Stromal cell of bone marrow (primary cell): ENCODE results near the gene GALNT9.
"Not testable (repeated sequence)": the region's sequence is repeated elsewhere in the genome, so short reads cannot be mapped to it uniquely, and the experiment has no call there.

ENCODE experiments used
- DNase-seq: peaks from one replicate; pipeline ENCODE4 v3.0.0-alpha.2; 2012; ENCODE audit warnings: low read depth

Gene GALNT9

GRCh38 chr12:132358241-132359225, 29.1 kb upstream of the GALNT9 start:
- not testable (repeated sequence) for DNase-seq

DNA sequence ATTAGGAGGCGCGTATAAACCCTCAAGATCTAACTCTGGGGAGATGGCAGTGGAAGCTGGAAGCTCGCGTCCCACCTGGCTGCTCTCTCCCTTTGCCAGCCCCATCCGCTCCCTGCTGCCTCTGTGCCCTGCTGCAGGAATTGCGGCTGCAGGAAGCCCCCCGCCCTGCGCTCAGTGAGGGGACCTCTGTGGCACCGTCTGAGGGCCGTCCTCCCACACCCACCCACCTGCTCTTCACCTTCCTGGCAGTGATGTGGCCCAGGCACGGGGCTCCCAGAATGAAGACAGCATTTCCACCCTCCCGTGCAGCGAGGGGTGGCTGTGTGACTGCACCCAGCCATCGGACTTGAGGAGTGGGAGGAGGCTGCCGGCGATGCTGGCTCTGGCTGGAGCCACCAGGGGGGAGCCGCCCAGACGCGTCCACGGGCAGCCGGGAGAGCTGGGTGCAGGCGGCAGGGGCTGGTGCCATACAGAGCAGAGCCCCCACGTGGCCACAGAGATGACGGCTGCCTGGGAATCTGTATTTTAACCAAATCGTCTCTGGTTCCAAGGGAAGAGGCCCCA, 28.3 kb upstream of the GALNT9 start:
- DNase-seq: no peak

GRCh38 chr12:132356691-132357622, 27.6 kb upstream of the GALNT9 start:
- no peak for DNase-seq

GRCh38 chr12:132355742-132356681, 26.6 kb upstream of the GALNT9 start:
- DNase-seq: no peak

GRCh38 chr12:132354982-132355680, 25.7 kb upstream of the GALNT9 start:
- no peak for DNase-seq

DNA sequence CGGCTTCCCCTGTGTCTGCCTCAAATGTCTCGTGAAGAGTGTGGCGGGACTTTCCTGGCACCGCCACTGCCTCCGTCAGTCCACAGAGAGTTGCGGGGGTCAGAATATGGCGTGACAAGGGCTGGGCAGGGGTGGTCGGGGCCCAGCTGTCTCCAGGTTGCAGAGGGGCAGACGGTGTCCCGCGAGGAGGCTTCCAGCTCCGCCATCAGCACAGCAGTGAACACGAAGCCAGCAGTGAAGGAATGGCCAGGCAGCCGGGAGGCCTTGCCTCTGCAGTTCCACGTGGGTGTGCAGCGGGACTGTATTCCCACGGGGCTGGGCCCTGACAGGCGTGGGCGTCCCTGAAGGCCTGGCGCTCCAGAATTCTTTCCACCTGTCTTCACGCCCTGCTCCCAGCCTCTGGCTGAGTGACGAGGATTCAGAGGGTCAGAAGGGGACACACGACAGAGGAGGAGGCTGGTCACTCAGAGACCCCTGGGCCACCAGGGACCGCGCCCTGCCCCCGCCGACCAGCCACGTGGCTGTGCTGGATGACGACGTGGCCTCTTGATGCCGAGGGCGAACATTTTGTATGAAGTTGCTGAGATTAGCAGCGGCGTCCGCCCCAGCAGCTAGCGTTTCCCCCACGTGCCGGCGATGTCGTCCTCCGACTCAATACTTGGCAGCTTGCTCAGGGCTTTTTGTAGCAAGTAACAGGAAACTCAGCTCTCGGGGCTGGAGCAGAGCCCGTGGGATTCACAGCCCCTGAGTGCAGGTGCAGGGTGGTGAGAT, 25.0 kb upstream of the GALNT9 start:
- no peak for DNase-seq

DNA sequence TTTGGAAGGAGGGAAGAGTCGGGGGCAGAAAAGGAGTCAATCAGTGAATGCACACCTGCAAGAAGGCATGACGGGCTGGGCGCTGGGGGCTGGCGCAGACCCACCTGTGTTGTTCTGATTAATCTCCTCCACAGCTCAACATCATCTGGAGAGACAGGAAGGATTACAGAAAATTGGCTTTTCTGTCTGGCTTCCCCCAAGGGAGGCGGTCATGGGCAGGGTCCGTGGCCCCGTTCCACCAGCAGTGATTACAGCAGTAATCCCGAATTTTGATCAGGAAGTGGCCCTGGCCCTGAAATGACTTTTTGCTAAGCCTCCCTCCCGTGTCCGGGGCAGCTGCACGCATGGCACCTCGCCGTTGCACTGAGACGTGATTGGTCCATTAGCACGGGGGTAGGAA, 24.4 kb upstream of the GALNT9 start:
- no peak for DNase-seq

DNA sequence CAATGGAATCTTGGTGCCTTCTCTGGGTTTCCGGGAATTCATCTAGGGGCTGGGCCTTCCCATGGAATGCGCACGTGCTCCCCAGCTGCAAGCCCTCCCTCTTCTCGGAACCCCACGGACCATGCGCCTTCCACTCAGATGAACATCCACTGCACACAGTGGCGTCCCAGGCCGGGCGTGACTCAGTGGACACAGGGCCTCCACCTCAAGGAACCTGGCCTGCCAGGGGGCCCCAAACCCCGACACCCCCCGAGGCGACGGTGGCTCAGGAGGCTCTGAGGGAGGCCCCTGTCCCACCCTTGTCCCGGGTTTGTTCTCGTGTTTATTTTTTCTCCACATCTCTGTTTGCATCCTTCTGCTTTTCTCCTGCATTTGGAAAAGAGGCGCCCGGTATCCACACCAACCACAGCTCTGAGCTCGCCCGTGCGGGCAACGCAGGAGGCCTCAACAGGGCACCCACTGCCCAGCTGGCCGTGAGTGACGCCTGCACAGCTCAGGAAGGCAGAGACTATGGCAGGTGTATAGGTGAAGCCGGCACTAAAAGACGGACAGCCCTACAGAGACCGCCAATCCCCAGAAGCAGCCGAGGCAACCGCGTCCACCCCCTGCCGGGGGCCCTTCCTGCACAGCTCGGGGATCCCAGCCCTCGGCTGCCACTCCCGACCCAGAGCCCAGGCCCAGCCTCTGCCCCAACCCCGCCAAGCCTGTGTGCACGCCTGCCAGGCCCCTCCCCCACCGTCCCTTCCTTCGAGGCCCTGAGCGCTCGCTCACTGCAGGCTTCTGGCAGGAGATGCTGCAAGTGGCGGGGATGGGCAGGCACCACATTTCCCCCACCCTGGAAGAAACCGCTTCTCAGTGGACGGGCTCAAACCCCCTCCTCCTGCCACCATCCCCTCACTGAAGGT, 23.8 kb upstream of the GALNT9 start:
- DNase-seq: no peak

- no peak for DNase-seq
Observed at GRCh38 chr12:132351751-132352495, 22.5 kb upstream of the GALNT9 start.

- DNase-seq: no peak
Observed at GRCh38 chr12:132349501-132350131, 20.2 kb upstream of the GALNT9 start.

DNA sequence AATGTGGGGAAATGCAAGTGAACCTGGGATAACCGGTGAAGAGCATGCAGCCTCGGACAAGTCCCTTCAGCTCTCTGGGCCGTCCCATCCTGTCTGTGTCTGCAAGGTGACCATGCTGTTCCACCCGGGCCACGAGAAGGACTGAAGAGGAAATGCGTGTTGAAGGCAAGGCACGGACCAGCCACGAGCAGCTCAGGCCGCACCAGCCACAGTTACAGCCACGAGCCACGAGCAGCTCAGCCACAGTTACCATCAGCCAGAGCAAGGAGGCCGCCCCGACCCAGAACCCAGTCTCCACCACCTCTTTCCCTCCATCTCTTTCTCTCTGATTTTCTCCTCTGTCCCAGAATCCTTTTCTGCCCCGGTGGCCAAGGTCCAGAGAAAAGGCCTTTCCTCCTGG, 18.8 kb upstream of the GALNT9 start:
- DNase-seq: no peak

DNA sequence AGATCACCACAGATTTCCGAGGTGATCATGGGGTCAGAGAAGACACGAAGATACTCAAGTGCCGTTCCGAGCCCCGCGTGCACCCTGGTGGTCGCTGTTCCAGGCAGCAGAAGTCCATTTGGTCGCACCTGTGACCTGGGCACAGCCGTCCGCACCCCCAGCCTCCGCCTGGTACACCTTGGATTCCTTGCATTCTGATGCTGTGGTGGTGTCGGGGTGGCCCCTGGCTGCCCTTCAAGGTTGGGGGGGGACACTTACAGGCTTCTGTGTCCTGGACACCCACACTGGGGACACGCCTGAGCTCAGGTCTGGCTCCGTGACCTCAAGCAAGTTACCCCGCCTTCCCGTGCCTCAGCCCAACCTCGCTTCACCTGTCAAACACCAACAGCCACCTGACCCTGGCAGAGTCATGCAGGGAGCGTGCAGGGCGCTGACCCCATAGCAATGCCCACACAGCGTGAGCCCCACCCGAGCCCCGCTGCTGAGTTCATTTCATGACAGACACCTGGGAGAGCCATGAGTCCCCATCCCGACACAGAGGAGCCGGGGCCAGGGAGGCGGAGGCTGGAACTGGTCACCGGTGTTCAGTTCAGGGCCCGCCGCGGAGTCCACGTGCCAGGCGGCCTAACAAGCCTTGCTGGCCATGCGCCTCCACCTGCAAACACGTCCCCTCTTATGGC, 17.9 kb upstream of the GALNT9 start:
- no peak for DNase-seq

- no peak for DNase-seq
Observed at GRCh38 chr12:132346471-132347175, 17.2 kb upstream of the GALNT9 start.

DNA sequence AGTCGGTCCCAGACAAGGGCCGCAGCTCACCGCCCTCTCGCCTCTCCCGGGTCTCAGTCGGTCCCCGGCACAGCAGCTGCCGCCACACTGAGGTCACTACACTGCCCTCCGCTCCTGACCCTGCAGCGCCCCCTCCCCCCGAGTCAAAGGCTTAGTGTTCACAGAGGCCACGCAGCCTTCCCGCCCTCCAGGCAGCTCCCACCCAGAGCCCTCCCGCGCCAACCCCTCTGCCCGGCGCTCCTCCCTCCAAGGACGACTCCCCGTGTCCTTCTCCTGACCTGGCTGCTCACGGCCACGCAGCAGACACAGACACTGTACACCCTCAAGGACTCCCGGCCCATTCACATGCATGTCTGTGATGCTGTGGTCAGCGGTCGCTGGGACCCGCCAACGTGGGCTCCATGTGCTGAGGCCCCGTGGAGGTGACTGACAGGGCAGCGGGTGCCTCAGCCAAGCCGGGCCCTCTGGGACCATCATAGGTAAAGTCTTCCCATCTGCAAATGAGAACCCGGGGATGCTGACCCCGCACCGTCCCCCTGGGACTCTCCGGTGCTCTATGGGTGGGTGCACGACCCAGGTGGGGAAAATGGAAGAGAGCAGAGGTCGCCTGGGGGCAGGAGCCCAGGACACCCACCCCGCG, 16.3 kb upstream of the GALNT9 start:
- no peak for DNase-seq

- DNase-seq: no peak
Observed at GRCh38 chr12:132345126-132345525, 15.7 kb upstream of the GALNT9 start.

GRCh38 chr12:132344601-132345000, 15.2 kb upstream of the GALNT9 start:
- no peak for DNase-seq
